Measurements from ENCODE around the gene KCNQ2.

Gene KCNQ2

DNA sequence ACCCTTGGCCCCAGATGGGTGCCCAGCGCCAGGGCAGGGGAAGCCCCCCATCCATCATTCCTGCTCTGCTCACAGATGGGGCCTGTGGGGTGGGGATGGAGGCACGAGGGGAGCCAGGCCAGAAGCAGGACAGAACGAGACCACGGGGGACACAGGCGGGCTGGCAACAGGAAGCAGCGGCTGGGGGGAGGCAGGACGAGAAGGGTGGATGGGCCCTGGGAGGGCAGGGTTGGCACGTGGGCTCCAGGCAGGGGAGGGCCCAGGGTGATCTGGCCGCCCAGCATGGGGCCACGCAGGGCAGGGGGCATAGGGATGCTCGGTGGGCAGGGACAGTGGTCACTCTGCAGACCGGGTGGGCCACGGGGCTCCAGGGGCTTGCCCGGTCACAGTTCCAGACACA, 41.6 kb downstream of the KCNQ2 start:
- Histone ChIP-seq H3K4me1 (peaks cover 32% of the 10 kb centered on the region), H4K20me1 (peaks cover 2% of the 10 kb centered on the region; the same call in 1 of the 2 replicates), H3K4me2 (no peak overlapping the region), H3K4me3 (no peak overlapping the region), H3K9me3 (no peaks in the 10 kb centered on the region), H3K27me3 (peaks cover 20% of the 10 kb centered on the region; the same call in 1 of the 2 replicates), H3K27ac (no peak overlapping the region), H3K36me3 (no peaks in the 10 kb centered on the region), H3K9ac (no peak overlapping the region)
- TF ChIP-seq Cebpa-rat (IDR thresholded peaks at IDR 0.05) = no peak

DNA sequence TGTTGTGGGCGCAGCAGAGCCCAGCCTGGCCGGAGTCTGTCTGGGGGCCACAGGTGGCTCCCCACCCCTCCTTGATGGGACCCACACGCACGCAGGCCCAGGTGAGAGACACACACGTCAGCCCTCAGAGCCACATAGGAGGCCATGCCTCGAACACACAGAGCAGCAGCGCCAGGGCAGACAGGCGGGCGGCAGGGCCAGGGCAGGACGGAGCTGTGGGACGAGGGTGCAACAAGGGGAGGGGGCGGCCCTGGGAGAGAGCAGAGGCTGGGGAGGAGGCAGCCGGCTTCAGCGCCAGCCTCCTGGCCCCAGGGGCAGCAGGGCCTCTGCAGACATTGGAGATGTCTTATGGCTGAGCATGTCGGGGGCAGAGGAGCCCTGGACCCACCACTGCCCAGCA, 42.5 kb downstream of the KCNQ2 start:
- no peaks in the 10 kb centered on the region for H3K36me3 ChIP-seq
- H3K4me3 ChIP-seq = no peak overlapping the region
- peaks cover 20% of the 10 kb centered on the region; the same call in 1 of the 2 replicates for H3K27me3 ChIP-seq
- H3K27ac ChIP-seq = no peak overlapping the region
- no peaks in the 10 kb centered on the region for H3K9me3 ChIP-seq
- no peak overlapping the region for H3K4me2 ChIP-seq
- H4K20me1 ChIP-seq = peaks cover 4% of the 10 kb centered on the region; the same call in 1 of the 2 replicates
- H3K4me1 ChIP-seq = peaks cover 23% of the 10 kb centered on the region
- no peak overlapping the region for H3K9ac ChIP-seq
- TF ChIP-seq Cebpa-rat (IDR thresholded peaks at IDR 0.05) = no peak

DNA sequence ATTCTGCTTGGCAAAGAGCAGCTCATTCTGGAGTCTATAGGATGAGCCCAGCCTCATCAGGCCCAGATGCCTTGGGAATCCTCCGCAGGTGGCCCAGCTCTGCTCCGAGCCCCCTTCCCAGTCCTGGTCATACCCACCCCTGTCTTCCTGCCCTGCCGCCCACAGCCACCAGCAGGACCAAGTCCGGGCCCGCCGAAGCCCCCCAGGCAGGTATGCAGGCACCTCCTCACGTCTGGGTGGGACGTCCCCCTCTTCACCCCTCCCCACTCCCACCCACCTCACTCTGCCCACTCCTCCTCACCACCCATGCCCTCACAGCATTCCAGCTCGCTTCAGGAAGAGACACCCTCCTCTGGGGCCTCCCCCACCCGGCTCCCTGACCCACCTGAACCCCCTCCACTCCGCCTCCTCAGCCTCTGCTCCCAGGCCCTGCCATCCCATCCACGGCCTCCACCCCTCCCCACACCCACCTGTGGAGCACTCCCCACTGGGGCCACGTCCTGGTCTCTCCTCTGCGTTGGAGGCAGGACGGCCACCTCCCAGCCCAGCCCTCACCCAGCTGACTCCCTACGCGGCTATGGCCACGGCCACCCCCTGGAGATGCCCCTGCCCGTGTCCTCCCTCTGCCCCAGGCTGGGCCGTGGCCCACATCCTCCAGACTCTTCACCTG, 43.4 kb downstream of the KCNQ2 start:
- Histone ChIP-seq H3K27me3 (peaks cover 23% of the 10 kb centered on the region), H3K4me3 (no peak overlapping the region)

DNA sequence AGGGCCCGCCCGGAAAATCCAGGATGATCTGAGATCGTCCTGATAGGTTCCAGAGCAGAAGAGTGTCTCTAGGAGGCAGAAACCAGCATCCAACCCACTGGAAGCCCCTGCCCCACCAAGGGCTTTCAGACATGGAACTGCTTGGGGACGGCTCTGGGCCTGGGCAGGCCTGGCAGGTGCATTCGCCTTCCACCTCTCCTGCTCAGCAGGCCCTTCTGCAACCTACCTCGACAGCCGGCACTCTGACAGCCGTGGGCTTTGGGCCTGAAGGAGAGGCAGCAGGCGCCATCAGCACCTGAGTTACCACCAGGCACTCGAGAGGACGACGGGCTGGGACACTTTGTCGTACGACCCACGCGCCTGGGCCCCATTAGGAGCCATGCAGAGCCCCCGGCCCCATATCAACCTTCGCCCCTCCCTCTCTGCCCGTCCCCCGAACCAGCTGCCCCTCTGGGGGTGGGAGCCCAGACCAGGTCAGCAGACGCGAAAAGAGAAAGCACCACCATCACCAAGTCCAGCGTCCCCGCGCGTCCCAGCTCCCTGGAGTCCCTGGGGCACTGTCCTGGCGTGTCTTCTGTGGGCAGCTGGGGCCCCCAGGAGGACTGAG, 44.6 kb downstream of the KCNQ2 start:
- no peaks in the 10 kb centered on the region for H3K36me3 ChIP-seq
- H3K4me2 ChIP-seq = no peak overlapping the region
- no peaks in the 10 kb centered on the region for H3K9me3 ChIP-seq
- no peak overlapping the region for H3K27ac ChIP-seq
- H3K4me1 ChIP-seq = peaks cover 1% of the 10 kb centered on the region
- TF ChIP-seq Cebpa-rat (IDR thresholded peaks at IDR 0.05) = no peak
- peaks cover 4% of the 10 kb centered on the region; the same call in 1 of the 2 replicates for H4K20me1 ChIP-seq
- no peak overlapping the region for H3K9ac ChIP-seq
- H3K4me3 ChIP-seq = no peak overlapping the region
- H3K27me3 ChIP-seq = peaks cover 30% of the 10 kb centered on the region

More for the DNA sequence above, 43.4 kb downstream of the KCNQ2 start:
- H3K4me2 ChIP-seq = no peak overlapping the region
- peaks cover 13% of the 10 kb centered on the region for H3K4me1 ChIP-seq
- no peaks in the 10 kb centered on the region for H3K36me3 ChIP-seq
- H4K20me1 ChIP-seq = peaks cover 4% of the 10 kb centered on the region; the same call in 1 of the 2 replicates
- no peak for TF ChIP-seq Cebpa-rat (IDR thresholded peaks at IDR 0.05)
- H3K27ac ChIP-seq = no peak overlapping the region
- no peaks in the 10 kb centered on the region for H3K9me3 ChIP-seq
- H3K9ac ChIP-seq = no peak overlapping the region

DNA sequence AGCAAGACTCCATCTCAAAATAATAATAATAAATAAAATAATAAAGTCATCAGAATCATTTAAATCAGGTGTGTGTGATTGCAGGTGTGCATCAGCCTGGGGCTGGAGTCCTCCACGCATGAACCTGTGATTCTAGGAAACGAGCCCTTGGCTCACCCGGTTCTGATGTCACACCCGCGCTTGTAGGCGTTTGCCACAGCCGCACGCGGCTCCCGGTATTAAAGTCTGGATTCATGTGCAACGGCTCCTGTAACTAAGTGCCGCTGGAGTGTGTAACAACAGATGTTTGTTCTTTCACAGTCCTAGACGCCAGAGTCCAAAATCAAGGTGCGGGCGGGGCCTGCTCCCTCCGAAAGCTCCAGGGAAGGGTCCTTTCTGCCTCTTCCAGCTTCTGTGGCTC, 45.2 kb downstream of the KCNQ2 start:
- H3K4me1 ChIP-seq = no peaks in the 10 kb centered on the region
- H3K36me3 ChIP-seq = no peaks in the 10 kb centered on the region
- H3K27me3 ChIP-seq = peaks cover 36% of the 10 kb centered on the region
- no peak overlapping the region for H3K4me3 ChIP-seq
- no peak for TF ChIP-seq Cebpa-rat (IDR thresholded peaks at IDR 0.05)
- no peaks in the 10 kb centered on the region for H3K9me3 ChIP-seq
- peaks cover 4% of the 10 kb centered on the region; the same call in 1 of the 2 replicates for H4K20me1 ChIP-seq
- no peak overlapping the region for H3K27ac ChIP-seq
- no peak overlapping the region for H3K4me2 ChIP-seq
- H3K9ac ChIP-seq = no peak overlapping the region

DNA sequence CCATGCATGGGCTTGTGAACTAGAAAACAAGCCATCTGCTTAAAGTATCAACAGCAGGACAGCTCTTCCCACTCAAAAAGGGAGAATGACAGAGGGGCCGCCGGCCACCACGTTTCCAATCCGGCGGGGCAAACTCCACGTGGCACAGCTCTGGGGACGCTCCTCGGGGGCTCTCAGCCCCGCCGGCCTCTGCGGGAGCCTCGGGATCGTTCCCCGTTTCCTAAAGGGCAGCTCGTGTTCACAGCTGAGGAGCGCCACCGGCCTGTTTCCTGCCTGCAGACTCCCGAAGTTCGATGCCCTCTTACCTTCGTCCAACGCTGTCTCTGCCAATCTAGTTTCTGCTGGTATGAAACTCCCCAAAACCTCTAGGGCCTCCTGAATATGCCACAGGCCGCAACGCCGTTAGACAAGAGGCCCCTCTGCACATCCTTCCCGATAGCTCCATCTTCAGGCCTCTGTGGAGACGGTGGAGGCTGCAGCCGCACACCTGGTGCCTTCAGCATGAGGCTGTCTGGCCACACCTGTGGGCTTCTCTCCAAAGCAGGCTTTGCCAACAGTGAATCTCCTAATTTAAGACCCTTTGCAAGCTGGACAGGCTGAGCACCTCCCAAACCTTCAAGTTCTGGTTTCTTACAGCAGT, 46.5 kb downstream of the KCNQ2 start:
- H3K4me3 ChIP-seq = no peak overlapping the region
- TF ChIP-seq Cebpa-rat (IDR thresholded peaks at IDR 0.05) = no peak
- no peaks in the 10 kb centered on the region for H3K36me3 ChIP-seq
- 0 out of 2 replicates have a peak, but pooled peaks cover 4% of the 10 kb centered on the region for H3K4me1 ChIP-seq
- H3K9me3 ChIP-seq = no peaks in the 10 kb centered on the region
- no peak overlapping the region for H3K4me2 ChIP-seq
- H3K27ac ChIP-seq = no peak overlapping the region
- peaks cover 49% of the 10 kb centered on the region for H3K27me3 ChIP-seq
- no peak overlapping the region for H3K9ac ChIP-seq
- peaks cover 12% of the 10 kb centered on the region for H4K20me1 ChIP-seq

DNA sequence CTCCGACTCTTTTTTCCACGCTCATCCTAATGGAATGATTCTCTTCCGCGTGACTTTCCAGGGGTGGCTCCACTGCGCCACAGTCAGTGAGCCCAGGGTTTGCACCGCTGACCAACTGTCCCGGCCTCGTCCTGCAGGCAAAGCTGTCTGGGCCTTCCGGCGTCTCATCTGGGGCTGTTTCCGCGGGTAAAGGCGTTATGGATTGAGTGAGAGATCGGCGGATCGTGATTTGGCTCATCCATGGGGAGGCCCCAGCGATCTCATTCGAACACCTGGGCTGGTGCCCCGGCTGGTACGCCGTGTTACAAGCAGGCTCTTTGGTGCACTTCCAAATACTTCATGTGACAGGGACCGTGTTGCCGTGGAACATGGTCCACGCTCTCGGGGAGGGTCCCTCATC, 47.8 kb downstream of the KCNQ2 start:
- peaks cover 19% of the 10 kb centered on the region for H4K20me1 ChIP-seq
- H3K27me3 ChIP-seq = peaks cover 62% of the 10 kb centered on the region
- H3K9me3 ChIP-seq = no peaks in the 10 kb centered on the region
- TF ChIP-seq Cebpa-rat (IDR thresholded peaks at IDR 0.05) = no peak
- H3K27ac ChIP-seq = no peak overlapping the region
- H3K9ac ChIP-seq = no peak overlapping the region
- no peak overlapping the region for H3K4me3 ChIP-seq
- H3K36me3 ChIP-seq = no peaks in the 10 kb centered on the region
- H3K4me2 ChIP-seq = no peak overlapping the region
- 0 out of 2 replicates have a peak, but pooled peaks cover 8% of the 10 kb centered on the region for H3K4me1 ChIP-seq

DNA sequence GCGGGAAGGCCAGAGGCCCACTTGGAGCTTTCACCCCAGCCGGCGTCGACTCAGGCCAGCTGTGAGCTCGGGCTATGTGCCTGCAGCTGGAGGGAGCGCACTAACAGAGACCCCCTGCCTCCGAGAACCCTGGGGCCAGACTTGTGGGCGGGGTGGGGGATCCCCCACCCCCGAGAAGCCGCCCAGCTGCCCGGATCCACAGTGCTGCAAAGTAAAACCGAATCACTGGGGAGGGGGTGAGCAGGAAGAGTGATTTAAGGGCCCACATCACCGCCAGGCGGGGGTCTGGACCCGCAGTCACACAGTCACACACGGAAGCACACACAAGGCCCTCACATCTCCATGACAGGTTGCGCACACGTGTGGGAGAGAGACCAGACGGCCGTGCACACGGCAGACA, 48.7 kb downstream of the KCNQ2 start:
- Histone ChIP-seq H3K27ac (no peak overlapping the region), H3K4me3 (no peak overlapping the region), H3K27me3 (peaks cover 71% of the 10 kb centered on the region), H3K4me2 (no peak overlapping the region), H3K9ac (no peak overlapping the region), H3K9me3 (no peaks in the 10 kb centered on the region), H4K20me1 (peaks cover 27% of the 10 kb centered on the region), H3K36me3 (no peaks in the 10 kb centered on the region), H3K4me1 (0 out of 2 replicates have a peak, but pooled peaks cover 8% of the 10 kb centered on the region)
- TF ChIP-seq Cebpa-rat (IDR thresholded peaks at IDR 0.05) = no peak

DNA sequence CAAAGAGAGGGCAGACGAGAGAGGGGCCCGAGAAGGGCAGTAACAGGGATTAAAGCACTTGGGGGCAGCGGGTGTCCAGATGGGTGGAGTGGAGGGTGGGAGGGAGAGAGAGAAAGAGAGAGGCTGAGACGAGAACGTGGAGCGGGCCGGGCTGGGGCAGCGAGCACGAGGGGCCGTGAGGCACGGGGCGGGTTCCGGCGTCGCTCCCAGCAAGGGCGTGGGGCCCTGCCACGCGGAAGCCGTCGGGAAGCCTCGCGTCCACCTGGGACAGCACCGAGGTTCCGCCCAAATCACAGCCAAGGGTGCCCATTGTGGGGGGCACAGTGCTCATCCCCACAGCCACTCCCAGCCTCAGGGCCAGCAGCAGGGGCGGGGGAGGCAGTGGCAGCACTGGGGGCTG, 49.8 kb downstream of the KCNQ2 start:
- H4K20me1 ChIP-seq = peaks cover 38% of the 10 kb centered on the region
- TF ChIP-seq Cebpa-rat (IDR thresholded peaks at IDR 0.05) = no peak
- H3K4me2 ChIP-seq = no peak overlapping the region
- no peaks in the 10 kb centered on the region for H3K36me3 ChIP-seq
- H3K9me3 ChIP-seq = no peaks in the 10 kb centered on the region
- no peak overlapping the region for H3K27ac ChIP-seq
- H3K4me3 ChIP-seq = no peak overlapping the region
- 0 out of 2 replicates have a peak, but pooled peaks cover 8% of the 10 kb centered on the region for H3K4me1 ChIP-seq
- peaks cover 82% of the 10 kb centered on the region for H3K27me3 ChIP-seq
- H3K9ac ChIP-seq = no peak overlapping the region

DNA sequence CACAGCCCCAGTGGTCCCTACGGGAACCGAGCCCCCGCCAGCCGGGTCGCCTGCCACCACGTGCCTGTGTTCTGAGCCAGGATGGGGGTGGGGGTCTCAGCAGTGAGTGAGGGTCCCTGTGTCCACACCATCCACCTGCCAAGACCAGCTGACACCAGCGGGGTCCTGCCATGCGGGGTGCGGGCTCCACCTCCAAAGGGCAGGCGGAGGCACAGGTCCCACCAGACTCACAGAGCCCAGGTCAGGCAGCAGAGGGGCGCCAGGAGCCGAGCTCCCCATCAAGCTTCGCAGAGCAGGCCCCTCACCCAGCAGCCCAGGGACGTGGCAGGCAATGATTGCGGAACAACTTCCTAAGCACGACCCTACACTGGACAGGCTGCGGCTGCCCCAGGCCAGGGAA, 50.5 kb downstream of the KCNQ2 start:
- Histone ChIP-seq H3K4me1 (0 out of 2 replicates have a peak, but pooled peaks cover 8% of the 10 kb centered on the region), H3K4me3 (no peak overlapping the region), H4K20me1 (peaks cover 46% of the 10 kb centered on the region), H3K4me2 (no peak overlapping the region), H3K36me3 (no peaks in the 10 kb centered on the region), H3K27ac (no peak overlapping the region), H3K9ac (no peak overlapping the region), H3K27me3 (peaks cover 89% of the 10 kb centered on the region), H3K9me3 (no peaks in the 10 kb centered on the region)
- TF ChIP-seq Cebpa-rat (IDR thresholded peaks at IDR 0.05) = no peak

Measured in BLaER1 (cell line).